Panc1 (cell line): Measurements from ENCODE around the gene WRNIP1.

Experiments
- CTCF ChIP-seq: fragments of 450-650 bp; IDR thresholded peaks from 2 replicates; pipeline ENCODE4 v1.5.1; 2017; ENCODE audit warnings: mild to moderate bottlenecking
- POLR2AphosphoS5 ChIP-seq: IDR thresholded peaks from 2 replicates; pipeline ENCODE4 v1.6.1; 2012; ENCODE audit warnings: mild to moderate bottlenecking, low read depth, low read length, moderate library complexity
- REST ChIP-seq, 2 experiments: IDR thresholded peaks; 2 replicates each; pipeline ENCODE4 v1.6.1; 2011 to 2012; ENCODE audit warnings: low read depth in 2 of 2, control low read depth in 1 of 2, low read length in 1 of 2, mild to moderate bottlenecking in 1 of 2, moderate library complexity in 1 of 2; ENCODE audit not compliant: insufficient read depth in 1 of 2
- SIN3A ChIP-seq: IDR thresholded peaks from 2 replicates; pipeline ENCODE4 v1.6.1; 2012; ENCODE audit warnings: low read depth, mild to moderate bottlenecking, low read length, moderate library complexity, borderline replicate concordance; ENCODE audit not compliant: insufficient read depth

GRCh38 chr6:2810092-2810671 lies 45.0 kb downstream of the WRNIP1 start:
- TF ChIP-seq REST (IDR thresholded peaks at IDR 0.05; ENCODE audit: insufficient read depth in 1 of 2, low read depth in 2 of 2, low read length in 1 of 2), result no peak
- no peak for TF ChIP-seq POLR2AphosphoS5
- no peak for TF ChIP-seq SIN3A
- TF ChIP-seq CTCF, result no peak
